SK-N-SH (cell line): ENCODE measurements around the gene TGM4. TPM values are rescaled to one million over a fixed set of nuclear protein-coding genes. Genes with fewer than 3 reads are reported as not detected.
A peak's percentile ranks its signal among the peaks of the same experiment; 100 is the strongest.

ENCODE experiments used
- CTCF ChIA-PET: fragments of 300-600, 350-600 bp; formaldehyde crosslinking; extraction: SDS; loops from one replicate; lab custom pipeline; 2021; lab: Yijun Ruan, JAX
- POLR2A ChIA-PET: fragments of 350-600 bp; sonication (Branson Sonifier 250); formaldehyde crosslinking; extraction: SDS; loops from one replicate; lab custom pipeline; 2020; ENCODE audit warnings: antibody characterized with exemption, inconsistent platforms; lab: Yijun Ruan, JAX
- DNase-seq: peaks from one replicate; pipeline ENCODE4 v3.0.0; 2012
- H2AFZ ChIP-seq: fragments of 200-600 bp; sonication (generic); 2 replicates; pipeline ENCODE4 v1.8.1; 2016; ENCODE audit warnings: antibody characterized with exemption, mild to moderate bottlenecking, low read depth
- H3F3A ChIP-seq: fragments of 200-600 bp; sonication (generic); replicated peaks from 2 replicates; pipeline ENCODE3; 2016; ENCODE audit warnings: antibody characterized with exemption, mild to moderate bottlenecking; ENCODE audit not compliant: insufficient read depth
- H3K27ac ChIP-seq, 2 experiments: fragments of 200-500 bp in 1 of 2; fragments of 200-600 bp in 1 of 2; sonication (Bioruptor generic) in 1 of 2; sonication (generic), shearing (Covaris generic) in 1 of 2; 2 replicates each; pipeline versions ENCODE4 v1.5.1 to v1.6.1; 2014 to 2016; ENCODE audit warnings: low read depth in 2 of 2, inconsistent platforms in 1 of 2, low read length in 1 of 2, mild to moderate bottlenecking in 1 of 2, mixed read lengths in 1 of 2
- H3K27me3 ChIP-seq: fragments of 200-600 bp; sonication (generic), shearing (Covaris generic); 2 replicates; pipeline ENCODE4 v1.6.1; 2016; ENCODE audit warnings: mixed run types; ENCODE audit not compliant: insufficient read depth
- H3K36me3 ChIP-seq, 2 experiments: fragments of 200-500 bp in 1 of 2; fragments of 200-600 bp in 1 of 2; sonication (Bioruptor generic) in 1 of 2; sonication (generic) in 1 of 2; replicated peaks in 1 of 2; 2 replicates each; pipeline versions ENCODE3 to v1.5.1; 2014 to 2016; ENCODE audit warnings: low read length in 1 of 2, mild to moderate bottlenecking in 1 of 2; ENCODE audit not compliant: insufficient read depth in 2 of 2, control insufficient read depth in 1 of 2
- H3K4me1 ChIP-seq, 2 experiments: fragments of 200-500 bp in 1 of 2; fragments of 200-600 bp in 1 of 2; sonication (Bioruptor generic) in 1 of 2; sonication (generic), shearing (Covaris generic) in 1 of 2; 2 replicates each; pipeline versions ENCODE4 v1.5.1 to v1.6.1; 2014 to 2016; ENCODE audit warnings: low read depth in 1 of 2, low read length in 1 of 2, mixed run types in 1 of 2; ENCODE audit not compliant: insufficient read depth in 2 of 2, control insufficient read depth in 1 of 2
- H3K4me2 ChIP-seq: fragments of 200-600 bp; sonication (generic), shearing (Covaris generic); 2 replicates; pipeline ENCODE4 v1.6.1; 2017; ENCODE audit warnings: mixed run types
- H3K4me3 ChIP-seq, 2 experiments: fragments of 200-500 bp in 1 of 2; fragments of 200-600 bp in 1 of 2; sonication (Bioruptor generic) in 1 of 2; sonication (generic), shearing (Covaris generic) in 1 of 2; 2 replicates each; pipeline versions ENCODE4 v1.5.1 to v1.8.1; 2014 to 2016; ENCODE audit warnings: low read depth in 2 of 2, inconsistent platforms in 1 of 2, low read length in 1 of 2, mild to moderate bottlenecking in 1 of 2, mixed read lengths in 1 of 2, moderate library complexity in 1 of 2
- H3K79me2 ChIP-seq: fragments of 200-600 bp; sonication (generic); 2 replicates; pipeline ENCODE4 v1.8.1; 2017; ENCODE audit warnings: mild to moderate bottlenecking; ENCODE audit not compliant: insufficient read depth
- H3K9ac ChIP-seq: fragments of 200-600 bp; sonication (generic); 2 replicates; pipeline ENCODE4 v1.6.1; 2017; ENCODE audit warnings: mixed run types
- H3K9me2 ChIP-seq: fragments of 200-600 bp; sonication (generic); 2 replicates; pipeline ENCODE4 v1.6.1; 2017; ENCODE audit warnings: mixed run types
- H3K9me3 ChIP-seq: fragments of 200-600 bp; sonication (generic); 2 replicates; pipeline ENCODE4 v1.6.1; 2017; ENCODE audit warnings: mixed run types, mild to moderate bottlenecking, moderate library complexity
- H4K20me1 ChIP-seq: fragments of 200-600 bp; sonication (generic); 2 replicates; pipeline ENCODE4 v1.6.1; 2017; ENCODE audit warnings: mild to moderate bottlenecking, mixed run types; ENCODE audit not compliant: insufficient read depth
- EP300 ChIP-seq, 2 experiments: IDR thresholded peaks; 2 replicates each; pipeline versions ENCODE4 v1.4.0 to v1.6.1; 2012; ENCODE audit warnings: borderline replicate concordance in 1 of 2, low read depth in 1 of 2, low read length in 1 of 2
- EZH2phosphoT487 ChIP-seq: fragments of 200-600 bp; sonication (generic); IDR thresholded peaks from 2 replicates; pipeline ENCODE4 v1.6.1; 2017; ENCODE audit warnings: low read depth, mixed run types, mild to moderate bottlenecking, antibody characterized with exemption, moderate library complexity, borderline replicate concordance
- FOSL2 ChIP-seq: IDR thresholded peaks from 2 replicates; pipeline ENCODE4 v1.4.0; 2012; ENCODE audit warnings: low read depth, mild to moderate bottlenecking, moderate library complexity, borderline replicate concordance
- FOXJ3 ChIP-seq: sonication (generic); formaldehyde crosslinking; IDR thresholded peaks from 2 replicates; pipeline ENCODE4 v1.5.1; 2020; ENCODE audit warnings: mild to moderate bottlenecking, missing genetic modification reagents
- GABPA ChIP-seq: IDR thresholded peaks from 2 replicates; pipeline ENCODE4 v1.4.0; 2012; ENCODE audit warnings: low read depth, mild to moderate bottlenecking
- GATA2 ChIP-seq: sonication (generic); formaldehyde crosslinking; IDR thresholded peaks from 2 replicates; pipeline ENCODE4 v1.5.0; 2020; ENCODE audit warnings: mild to moderate bottlenecking, missing genetic modification reagents
- IRF3 ChIP-seq: fragments of 150-350 bp; IDR thresholded peaks from 2 replicates; pipeline ENCODE4 v1.6.1; 2016; ENCODE audit warnings: mild to moderate bottlenecking, low read depth, low read length
- JUND ChIP-seq: IDR thresholded peaks from 2 replicates; pipeline ENCODE4 v1.4.0; 2012
- MEF2A ChIP-seq: IDR thresholded peaks from 2 replicates; pipeline ENCODE4 v1.4.0; 2012; ENCODE audit warnings: low read depth, borderline replicate concordance
- MXI1 ChIP-seq: IDR thresholded peaks from 2 replicates; pipeline ENCODE4 v1.6.1; 2012; ENCODE audit warnings: mild to moderate bottlenecking, low read depth, low read length, improper control_type of control experiment
- NFIC ChIP-seq: IDR thresholded peaks from 2 replicates; pipeline ENCODE4 v1.4.0; 2012; ENCODE audit warnings: borderline replicate concordance
- NRF1 ChIP-seq: IDR thresholded peaks from 2 replicates; pipeline ENCODE4 v1.6.1; 2012; ENCODE audit warnings: low read depth, mild to moderate bottlenecking, low read length
- PBX3 ChIP-seq: IDR thresholded peaks from 2 replicates; pipeline ENCODE4; 2012
- RFX5 ChIP-seq: IDR thresholded peaks from 2 replicates; pipeline ENCODE4 v1.6.1; 2012; ENCODE audit warnings: mild to moderate bottlenecking, improper control_type of control experiment, low read length
- RXRA ChIP-seq: IDR thresholded peaks from 2 replicates; pipeline ENCODE4 v1.4.0; 2012; ENCODE audit warnings: low read depth, mild to moderate bottlenecking, borderline replicate concordance
- SIN3A ChIP-seq: IDR thresholded peaks from 2 replicates; pipeline ENCODE4 v1.6.1; 2012; ENCODE audit warnings: low read depth, mild to moderate bottlenecking, low read length, moderate library complexity, borderline replicate concordance
- TAF1 ChIP-seq: IDR thresholded peaks from 2 replicates; pipeline ENCODE4 v1.6.1; 2012; ENCODE audit warnings: low read depth, mild to moderate bottlenecking, low read length, moderate library complexity, borderline replicate concordance
- TCF12 ChIP-seq: IDR thresholded peaks from 2 replicates; pipeline ENCODE4 v1.4.0; 2012
- USF1 ChIP-seq: IDR thresholded peaks from 2 replicates; pipeline ENCODE4 v1.4.0; 2012; ENCODE audit warnings: low read depth, borderline replicate concordance
- WGBS: methylation state at CpG from one replicate; pipeline ENCODE4 v1.1.6; 2017; ENCODE audit warnings: low lambda C conversion rate; 5-methylcytosine and 5-hydroxymethylcytosine counted together
- polyA plus RNA-seq, 3 experiments: library from polyadenylated mRNA; depleted of rRNA; stranded (reverse); fragments of >200 nt; gene quantifications; 2 replicates each; pipeline ENCODE4 v1.2.3, GENCODE V29; 2012
- TF ChIP-seq, protein P1 (sequence below): fragments of 150-350 bp; IDR thresholded peaks from 2 replicates; pipeline ENCODE4 v1.6.1; 2017; ENCODE audit warnings: antibody characterized with exemption, low read length, low read depth, borderline replicate concordance
- TF ChIP-seq, protein P2 (sequence below): fragments of 200-600 bp; sonication (generic); IDR thresholded peaks from 2 replicates; pipeline ENCODE4 v1.6.1; 2017; ENCODE audit warnings: antibody characterized with exemption, mild to moderate bottlenecking, moderate library complexity
- TF ChIP-seq, protein P3 (sequence below): IDR thresholded peaks from 2 replicates; pipeline ENCODE4 v1.6.1; 2012; ENCODE audit warnings: mild to moderate bottlenecking, low read depth, low read length, moderate library complexity

The TGM4 gene
- polyA plus RNA-seq, 1 of the 3 experiments (the other 2 are of a cell fraction) = 0.12 TPM

DNA sequence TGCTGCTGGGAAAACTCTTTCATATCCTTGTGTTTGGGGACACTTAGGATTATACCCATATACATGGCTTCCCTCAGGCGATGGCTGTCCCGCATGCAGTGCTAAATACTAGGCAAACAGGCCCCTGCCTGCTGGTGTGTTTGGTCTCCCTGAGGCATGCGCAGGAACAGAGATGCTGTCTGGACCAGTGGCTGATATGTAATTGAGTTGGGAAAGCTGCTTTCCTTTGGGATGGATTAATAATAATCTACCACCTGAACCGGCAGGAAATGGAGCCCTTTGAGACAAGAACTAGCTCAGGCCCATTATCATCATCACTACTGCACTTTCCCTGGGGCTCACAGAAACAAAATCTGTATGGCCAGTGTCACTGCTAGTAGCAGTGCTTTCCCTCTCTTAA is 83.6 kb downstream of the TGM4 start:
- peak; percentile 57 for DNase-seq
- no peaks in the 10 kb centered on the region for H3K27me3 ChIP-seq
- H2AFZ ChIP-seq = no peak overlapping the region
- peaks cover 0 to 43% of the 10 kb centered on the region in 2 experiments; a peak in 2 of 4 replicates for H3K4me1 ChIP-seq
- no peak overlapping the region for H3K4me2 ChIP-seq
- no peaks in the 10 kb centered on the region for H3K9me3 ChIP-seq
- 72% methylated on average over 4 of the region's 4 CpGs for WGBS
- 0 out of 2 replicates have a peak, but pooled peaks cover 15% of the 10 kb centered on the region for H4K20me1 ChIP-seq
- ChIA-PET POLR2A (no interaction called here), CTCF (interaction anchor here (0.9 to 1.6 kb wide), 2 partner anchors 19 to 43 kb away, joined by 3 to 5 read pairs; partner anchors contain the start of genes EXOSC7 and ZDHHC3)
- H3K4me3 ChIP-seq = no peak overlapping the region
- no peaks in the 10 kb centered on the region for H3K9me2 ChIP-seq
- peaks cover 31% of the 10 kb centered on the region; the same call in 1 of the 2 replicates for H3K79me2 ChIP-seq
- H3K36me3 ChIP-seq = peaks cover 4 to 24% of the 10 kb centered on the region in 2 experiments
- no peak overlapping the region for H3K9ac ChIP-seq
- H3K27ac ChIP-seq = peak overlapping the region in 1 of 2 experiments; percentile 92; a peak in 2 of 4 replicates
- H3F3A ChIP-seq = no peaks in the 10 kb centered on the region
- TF ChIP-seq USF1 (no peak), MXI1 (no peak), NFIC (no peak), EP300 (IDR thresholded peaks at IDR 0.05; ENCODE audit: borderline replicate concordance in 1 of 2, low read depth in 1 of 2, low read length in 1 of 2) (peak in 1 of 2 experiments; percentile 59; a peak in 1 of 4 replicates), PBX3 (no peak), RFX5 (no peak), GATA2 (CRISPR knock-in tag) (peak; percentile 40; the same call in 1 of the 2 replicates), IRF3 (no peak), NRF1 (no peak), FOSL2 (no peak), JUND (no peak), EZH2phosphoT487 (no peak), SIN3A (no peak), MEF2A (no peak), RXRA (no peak), TCF12 (no peak), FOXJ3 (peak; percentile 65), GABPA (no peak), TAF1 (no peak)
- TF ChIP-seq, protein P1, sequence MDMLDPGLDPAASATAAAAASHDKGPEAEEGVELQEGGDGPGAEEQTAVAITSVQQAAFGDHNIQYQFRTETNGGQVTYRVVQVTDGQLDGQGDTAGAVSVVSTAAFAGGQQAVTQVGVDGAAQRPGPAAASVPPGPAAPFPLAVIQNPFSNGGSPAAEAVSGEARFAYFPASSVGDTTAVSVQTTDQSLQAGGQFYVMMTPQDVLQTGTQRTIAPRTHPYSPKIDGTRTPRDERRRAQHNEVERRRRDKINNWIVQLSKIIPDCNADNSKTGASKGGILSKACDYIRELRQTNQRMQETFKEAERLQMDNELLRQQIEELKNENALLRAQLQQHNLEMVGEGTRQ = no peak
- TF ChIP-seq, protein P2, sequence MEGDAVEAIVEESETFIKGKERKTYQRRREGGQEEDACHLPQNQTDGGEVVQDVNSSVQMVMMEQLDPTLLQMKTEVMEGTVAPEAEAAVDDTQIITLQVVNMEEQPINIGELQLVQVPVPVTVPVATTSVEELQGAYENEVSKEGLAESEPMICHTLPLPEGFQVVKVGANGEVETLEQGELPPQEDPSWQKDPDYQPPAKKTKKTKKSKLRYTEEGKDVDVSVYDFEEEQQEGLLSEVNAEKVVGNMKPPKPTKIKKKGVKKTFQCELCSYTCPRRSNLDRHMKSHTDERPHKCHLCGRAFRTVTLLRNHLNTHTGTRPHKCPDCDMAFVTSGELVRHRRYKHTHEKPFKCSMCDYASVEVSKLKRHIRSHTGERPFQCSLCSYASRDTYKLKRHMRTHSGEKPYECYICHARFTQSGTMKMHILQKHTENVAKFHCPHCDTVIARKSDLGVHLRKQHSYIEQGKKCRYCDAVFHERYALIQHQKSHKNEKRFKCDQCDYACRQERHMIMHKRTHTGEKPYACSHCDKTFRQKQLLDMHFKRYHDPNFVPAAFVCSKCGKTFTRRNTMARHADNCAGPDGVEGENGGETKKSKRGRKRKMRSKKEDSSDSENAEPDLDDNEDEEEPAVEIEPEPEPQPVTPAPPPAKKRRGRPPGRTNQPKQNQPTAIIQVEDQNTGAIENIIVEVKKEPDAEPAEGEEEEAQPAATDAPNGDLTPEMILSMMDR = no peak
- TF ChIP-seq, protein P3, sequence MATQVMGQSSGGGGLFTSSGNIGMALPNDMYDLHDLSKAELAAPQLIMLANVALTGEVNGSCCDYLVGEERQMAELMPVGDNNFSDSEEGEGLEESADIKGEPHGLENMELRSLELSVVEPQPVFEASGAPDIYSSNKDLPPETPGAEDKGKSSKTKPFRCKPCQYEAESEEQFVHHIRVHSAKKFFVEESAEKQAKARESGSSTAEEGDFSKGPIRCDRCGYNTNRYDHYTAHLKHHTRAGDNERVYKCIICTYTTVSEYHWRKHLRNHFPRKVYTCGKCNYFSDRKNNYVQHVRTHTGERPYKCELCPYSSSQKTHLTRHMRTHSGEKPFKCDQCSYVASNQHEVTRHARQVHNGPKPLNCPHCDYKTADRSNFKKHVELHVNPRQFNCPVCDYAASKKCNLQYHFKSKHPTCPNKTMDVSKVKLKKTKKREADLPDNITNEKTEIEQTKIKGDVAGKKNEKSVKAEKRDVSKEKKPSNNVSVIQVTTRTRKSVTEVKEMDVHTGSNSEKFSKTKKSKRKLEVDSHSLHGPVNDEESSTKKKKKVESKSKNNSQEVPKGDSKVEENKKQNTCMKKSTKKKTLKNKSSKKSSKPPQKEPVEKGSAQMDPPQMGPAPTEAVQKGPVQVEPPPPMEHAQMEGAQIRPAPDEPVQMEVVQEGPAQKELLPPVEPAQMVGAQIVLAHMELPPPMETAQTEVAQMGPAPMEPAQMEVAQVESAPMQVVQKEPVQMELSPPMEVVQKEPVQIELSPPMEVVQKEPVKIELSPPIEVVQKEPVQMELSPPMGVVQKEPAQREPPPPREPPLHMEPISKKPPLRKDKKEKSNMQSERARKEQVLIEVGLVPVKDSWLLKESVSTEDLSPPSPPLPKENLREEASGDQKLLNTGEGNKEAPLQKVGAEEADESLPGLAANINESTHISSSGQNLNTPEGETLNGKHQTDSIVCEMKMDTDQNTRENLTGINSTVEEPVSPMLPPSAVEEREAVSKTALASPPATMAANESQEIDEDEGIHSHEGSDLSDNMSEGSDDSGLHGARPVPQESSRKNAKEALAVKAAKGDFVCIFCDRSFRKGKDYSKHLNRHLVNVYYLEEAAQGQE = no peak
